ENCODE measurements around the gene ATXN7L3. TPM values are rescaled to one million over a fixed set of nuclear protein-coding genes. Genes with fewer than 3 reads are reported as not detected.

The ATXN7L3 gene
- total and polyA plus RNA-seq, 4 donors: 30.1 to 70.6 (median 50.5) TPM

Small RNA genes lying within 50 kb of the gene (small RNA-seq; reads per million reads assigned to genes)
- not detected for gene MIR6782 (ENCODE audit: low replicate concordance)

Other genes starting within 250 kb of the ATXN7L3 start
- gene PYY, start 245.9 kb downstream of the ATXN7L3 start, total RNA-seq: under 1 TPM in 1 of 2 donors, not detected in 1; 0.25 TPM
- gene PYY, start 245.9 kb downstream of the ATXN7L3 start, polyA plus RNA-seq: under 1 TPM in 1 of 2 donors, not detected in 1; 0.05 TPM
- gene NAGS, start 195.3 kb downstream of the ATXN7L3 start, total RNA-seq: 10 to 100 TPM in 1 of 2 donors, 1 to 10 TPM in 1; 2.6 to 10.7 TPM
- 1 to 10 TPM; 3.6 to 6.4 TPM for gene NAGS, start 195.3 kb downstream of the ATXN7L3 start, polyA plus RNA-seq
- 10 to 100 TPM; 32.9 to 33.3 TPM for gene TMEM101, start 184.9 kb downstream of the ATXN7L3 start, total RNA-seq
- gene TMEM101, start 184.9 kb downstream of the ATXN7L3 start, polyA plus RNA-seq: 10 to 100 TPM; 28.7 to 43.5 TPM
- gene LSM12, start 133.2 kb downstream of the ATXN7L3 start, total RNA-seq: 10 to 100 TPM; 14.8 to 45.3 TPM
- 10 to 100 TPM; 25.8 to 54.6 TPM for gene LSM12, start 133.2 kb downstream of the ATXN7L3 start, polyA plus RNA-seq
- gene G6PC3, start 129.1 kb downstream of the ATXN7L3 start, total RNA-seq: 10 to 100 TPM; 21.2 to 74.6 TPM
- 10 to 100 TPM; 84.8 to 87.4 TPM for gene G6PC3, start 129.1 kb downstream of the ATXN7L3 start, polyA plus RNA-seq
- gene HDAC5, start 76.2 kb downstream of the ATXN7L3 start, total RNA-seq: 10 to 100 TPM; 33.8 to 77.4 TPM
- gene HDAC5, start 76.2 kb downstream of the ATXN7L3 start, polyA plus RNA-seq: 10 to 100 TPM; 29.6 to 39.0 TPM
- gene HROB, start 58.0 kb downstream of the ATXN7L3 start, total RNA-seq: 1 to 10 TPM in 1 of 2 donors, under 1 TPM in 1; 0.88 to 1.3 TPM
- under 1 TPM; 0.61 to 0.87 TPM for gene HROB, start 58.0 kb downstream of the ATXN7L3 start, polyA plus RNA-seq
- under 1 TPM in 1 of 2 donors, not detected in 1; 0.11 TPM for gene ASB16, start 29.2 kb downstream of the ATXN7L3 start, total RNA-seq
- gene ASB16, start 29.2 kb downstream of the ATXN7L3 start, polyA plus RNA-seq: under 1 TPM; 0.10 TPM
- gene TMUB2, start 12.9 kb downstream of the ATXN7L3 start, total RNA-seq: 10 to 100 TPM; 32.1 to 36.9 TPM
- 10 to 100 TPM; 37.5 to 40.2 TPM for gene TMUB2, start 12.9 kb downstream of the ATXN7L3 start, polyA plus RNA-seq
- 10 to 100 TPM; 70.7 to 75.5 TPM for gene UBTF, start 19.8 kb upstream of the ATXN7L3 start, total RNA-seq
- gene UBTF, start 19.8 kb upstream of the ATXN7L3 start, polyA plus RNA-seq: 10 to 100 TPM; 31.9 to 33.8 TPM
- 10 to 100 TPM in 1 of 2 donors, 1 to 10 TPM in 1; 1.4 to 40.9 TPM for gene SLC4A1, start 68.3 kb upstream of the ATXN7L3 start, total RNA-seq
- under 1 TPM; 0.10 to 0.13 TPM for gene SLC4A1, start 68.3 kb upstream of the ATXN7L3 start, polyA plus RNA-seq
- 1 to 10 TPM in 1 of 2 donors, under 1 TPM in 1; 0.61 to 4.9 TPM for gene RUNDC3A, start 108.7 kb upstream of the ATXN7L3 start, total RNA-seq
- gene RUNDC3A, start 108.7 kb upstream of the ATXN7L3 start, polyA plus RNA-seq: under 1 TPM; 0.70 to 0.91 TPM
- gene SLC25A39, start 124.9 kb upstream of the ATXN7L3 start, total RNA-seq: 100 to 1,000 TPM in 1 of 2 donors, 10 to 100 TPM in 1; 66.4 to 134 TPM
- 100 to 1,000 TPM; 104 to 130 TPM for gene SLC25A39, start 124.9 kb upstream of the ATXN7L3 start, polyA plus RNA-seq
- gene GRN, start 145.4 kb upstream of the ATXN7L3 start, total RNA-seq: 100 to 1,000 TPM; 300 to 753 TPM
- gene GRN, start 145.4 kb upstream of the ATXN7L3 start, polyA plus RNA-seq: 100 to 1,000 TPM; 160 to 719 TPM
- 1 to 10 TPM; 1.1 to 8.0 TPM for gene FAM171A2, start 164.0 kb upstream of the ATXN7L3 start, total RNA-seq
- under 1 TPM; 0.47 TPM for gene FAM171A2, start 164.0 kb upstream of the ATXN7L3 start, polyA plus RNA-seq
- 1 to 10 TPM; 2.1 to 9.2 TPM for gene ITGA2B, start 189.8 kb upstream of the ATXN7L3 start, total RNA-seq
- gene ITGA2B, start 189.8 kb upstream of the ATXN7L3 start, polyA plus RNA-seq: 1 to 10 TPM; 1.4 to 6.3 TPM

Data from lung (tissue), 5 donors.